K562 (cell line): ENCODE measurements around the gene NUCKS1. TPM values are rescaled to one million over a fixed set of nuclear protein-coding genes. Genes with fewer than 3 reads are reported as not detected.

Experiments
- CSDE1 ChIP-seq, 2 experiments: fragments of 450-650 bp; IDR thresholded peaks; 2 replicates each; pipeline ENCODE4 v1.6.1; 2016; ENCODE audit warnings: mild to moderate bottlenecking in 1 of 2
- CTBP1 ChIP-seq: fragments of 450-650 bp; IDR thresholded peaks from 2 replicates; pipeline ENCODE4 v1.6.1; 2016; ENCODE audit warnings: borderline replicate concordance
- DNMT1 ChIP-seq: fragments of 450-650 bp; IDR thresholded peaks from 2 replicates; pipeline ENCODE4 v1.6.1; 2016; ENCODE audit warnings: antibody characterized with exemption, mild to moderate bottlenecking
- HEY1 ChIP-seq: fragments of 250-450 bp; sonication (Bioruptor Pico); IDR thresholded peaks from 2 replicates; pipeline ENCODE4 v1.5.0; 2020; ENCODE audit warnings: mild to moderate bottlenecking, moderate library complexity, borderline replicate concordance
- MAFG ChIP-seq: fragments of 450-650 bp; conservative IDR thresholded peaks from 2 replicates; pipeline ENCODE4 v1.6.1; 2016; ENCODE audit warnings: missing genetic modification characterization, missing compliant biosample characterization
- MYC ChIP-seq, 2 experiments: fragments of 250-450 bp in 1 of 2; sonication (Bioruptor Pico) in 1 of 2; IDR thresholded peaks; 2 replicates each; pipeline versions ENCODE4 v1.5.1 to v1.6.1; 2012 to 2021; ENCODE audit warnings: low read depth in 2 of 2, borderline replicate concordance in 1 of 2, improper control_type of control experiment in 1 of 2, low read length in 1 of 2, mild to moderate bottlenecking in 1 of 2, moderate library complexity in 1 of 2
- PHF8 ChIP-seq: fragments of 200-600 bp; sonication (generic); IDR thresholded peaks from 2 replicates; pipeline ENCODE4 v1.6.1; 2012; ENCODE audit warnings: mixed run types, mild to moderate bottlenecking, inconsistent platforms, low read length, moderate library complexity, borderline replicate concordance
- RBM17 ChIP-seq: fragments of 200-400 bp; formaldehyde crosslinking; IDR thresholded peaks from 2 replicates; pipeline ENCODE4 v1.6.1; 2017; ENCODE audit warnings: low read depth, mild to moderate bottlenecking, low read length, borderline replicate concordance
- RFX1 ChIP-seq: fragments of 450-650 bp; IDR thresholded peaks from 2 replicates; pipeline ENCODE4 v1.6.1; 2016; ENCODE audit warnings: mild to moderate bottlenecking, moderate library complexity
- ZNF696 ChIP-seq: fragments of 250-450 bp; sonication (Bioruptor Pico); conservative IDR thresholded peaks from 2 replicates; pipeline ENCODE4 v1.4.0; 2020; ENCODE audit warnings: mild to moderate bottlenecking, moderate library complexity
- polyA plus RNA-seq, 8 experiments: library from polyadenylated mRNA; depleted of rRNA in 4 of 8; stranded (reverse) in 5 of 8; unstranded in 3 of 8; fragments of >200 nt; fragmentation: Nextera tagmentation in 2 of 8; fragmentation: Illumina TruSeq in 1 of 8; extraction: Ambion mirVana in 2 of 8; extraction: Trizol in 1 of 8; gene quantifications; 2 replicates each; pipeline versions ENCODE4 v1.2.1 to v1.2.3, GENCODE V29; 2011 to 2014; ENCODE audit warnings: inconsistent platforms in 1 of 8, missing spikeins in 1 of 8
- total RNA-seq, 7 experiments: library from RNA; depleted of rRNA in 6 of 7; stranded (reverse); fragments of >200 nt in 6 of 7; fragmentation: Illumina TruSeq in 2 of 7; extraction: Trizol in 2 of 7; gene quantifications; 2 replicates each; pipeline versions ENCODE4 v1.2.1 to v1.2.3, GENCODE V29; 2011 to 2021; ENCODE audit warnings: low replicate concordance in 1 of 7
- TF ChIP-seq, protein P1 (sequence below), 2 experiments: IDR thresholded peaks; 2 replicates each; pipeline ENCODE4 v1.6.1; 2011; ENCODE audit warnings: borderline replicate concordance in 1 of 2, control low read depth in 1 of 2, low read depth in 1 of 2, low read length in 1 of 2, mild to moderate bottlenecking in 1 of 2, mixed read lengths in 1 of 2, moderate library complexity in 1 of 2; ENCODE audit not compliant: insufficient read depth in 1 of 2, insufficient read length in 1 of 2, poor library complexity in 1 of 2, severe bottlenecking in 1 of 2; ENCODE audit errors: extremely low read depth in 1 of 2
- TF ChIP-seq, protein P2 (sequence below): IDR thresholded peaks from 2 replicates; pipeline ENCODE4 v1.6.1; 2012; ENCODE audit warnings: low read depth, low read length, improper control_type of control experiment, borderline replicate concordance
- TF ChIP-seq, protein P3 (sequence below): IDR thresholded peaks from 3 replicates; pipeline ENCODE4 v1.6.1; 2011; ENCODE audit warnings: borderline replicate concordance, mild to moderate bottlenecking, moderate library complexity; ENCODE audit not compliant: insufficient read length; ENCODE audit errors: extremely low read depth
- TF ChIP-seq, protein P4 (sequence below): sonication (generic); formaldehyde crosslinking; IDR thresholded peaks from 2 replicates; pipeline ENCODE4 v1.9.0; 2022; ENCODE audit warnings: mild to moderate bottlenecking, missing genetic modification reagents
- TF ChIP-seq, protein P5 (sequence below): fragments of 450-650 bp; formaldehyde crosslinking; IDR thresholded peaks from 2 replicates; pipeline ENCODE4 v1.4.0; 2020; ENCODE audit warnings: mild to moderate bottlenecking, mixed read lengths
- TF ChIP-seq, protein P6 (sequence below): fragments of 250-450 bp; sonication (Bioruptor Pico); IDR thresholded peaks from 2 replicates; pipeline ENCODE4 v1.5.0; 2021

NUCKS1 gene
- total and polyA plus RNA-seq, 9 of the 15 experiments (the other 6 are each of a cell fraction or from before 2014, with no cell fraction given): 66.7 to 244 (median 149) TPM

DNA sequence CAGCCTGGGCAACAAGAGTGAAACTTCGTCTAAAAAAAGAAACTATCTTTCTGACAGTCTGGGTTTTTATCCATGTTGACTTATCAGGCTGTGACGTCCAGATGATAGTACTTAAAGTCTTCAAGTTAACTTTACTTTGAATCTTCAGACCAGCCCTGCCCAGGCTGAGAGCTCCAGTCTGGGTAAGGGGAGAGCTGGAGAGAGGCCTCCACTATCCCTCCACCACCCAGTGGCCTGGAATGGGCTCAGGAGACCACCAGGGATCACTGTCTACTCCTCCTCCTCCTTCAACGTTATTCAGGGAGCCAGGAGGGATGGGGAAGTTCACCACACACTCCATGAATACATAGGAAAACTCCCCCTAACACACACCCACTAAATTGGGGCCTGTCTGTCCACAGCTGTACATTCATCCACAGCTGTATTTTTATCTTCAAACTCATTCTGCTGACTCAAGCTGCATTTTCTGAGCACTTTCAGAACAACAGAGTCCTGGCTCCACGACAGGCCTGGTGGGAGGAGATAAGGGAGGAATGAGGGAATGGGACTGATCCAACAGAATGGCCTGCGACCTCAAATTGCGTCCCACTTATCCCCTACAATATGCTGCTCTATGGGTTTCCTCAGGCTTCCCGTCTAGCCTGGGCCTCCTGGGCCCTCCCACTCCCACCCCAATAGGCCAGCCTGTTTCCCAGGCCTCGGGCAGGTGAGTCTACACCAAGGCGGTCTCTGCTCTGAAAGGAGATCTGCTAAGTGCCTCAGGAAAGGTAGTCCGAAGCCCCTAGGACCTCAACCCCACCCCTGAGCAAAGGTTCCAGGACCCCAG, 71.5 kb downstream of the NUCKS1 start (continued):
- TF ChIP-seq, protein P1, sequence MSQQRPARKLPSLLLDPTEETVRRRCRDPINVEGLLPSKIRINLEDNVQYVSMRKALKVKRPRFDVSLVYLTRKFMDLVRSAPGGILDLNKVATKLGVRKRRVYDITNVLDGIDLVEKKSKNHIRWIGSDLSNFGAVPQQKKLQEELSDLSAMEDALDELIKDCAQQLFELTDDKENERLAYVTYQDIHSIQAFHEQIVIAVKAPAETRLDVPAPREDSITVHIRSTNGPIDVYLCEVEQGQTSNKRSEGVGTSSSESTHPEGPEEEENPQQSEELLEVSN (IDR thresholded peaks at IDR 0.05; ENCODE audit: borderline replicate concordance in 1 of 2, extremely low read depth in 1 of 2, insufficient read depth in 1 of 2, insufficient read length in 1 of 2, low read depth in 1 of 2, low read length in 1 of 2, poor library complexity in 1 of 2, severe bottlenecking in 1 of 2): peak in 1 of 2 experiments; percentile 19
- TF ChIP-seq, protein P2, sequence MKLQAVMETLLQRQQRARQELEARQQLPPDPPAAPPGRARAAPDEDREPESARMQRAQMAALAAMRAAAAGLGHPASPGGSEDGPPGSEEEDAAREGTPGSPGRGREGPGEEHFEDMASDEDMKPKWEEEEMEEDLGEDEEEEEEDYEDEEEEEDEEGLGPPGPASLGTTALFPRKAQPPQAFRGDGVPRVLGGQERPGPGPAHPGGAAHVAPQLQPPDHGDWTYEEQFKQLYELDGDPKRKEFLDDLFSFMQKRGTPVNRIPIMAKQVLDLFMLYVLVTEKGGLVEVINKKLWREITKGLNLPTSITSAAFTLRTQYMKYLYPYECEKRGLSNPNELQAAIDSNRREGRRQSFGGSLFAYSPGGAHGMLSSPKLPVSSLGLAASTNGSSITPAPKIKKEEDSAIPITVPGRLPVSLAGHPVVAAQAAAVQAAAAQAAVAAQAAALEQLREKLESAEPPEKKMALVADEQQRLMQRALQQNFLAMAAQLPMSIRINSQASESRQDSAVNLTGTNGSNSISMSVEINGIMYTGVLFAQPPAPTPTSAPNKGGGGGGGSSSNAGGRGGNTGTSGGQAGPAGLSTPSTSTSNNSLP: peak; percentile 49; the same call in 1 of the 2 replicates
- TF ChIP-seq PHF8 (no peak; the same call in 1 of the 2 replicates), CSDE1 (IDR thresholded peaks at IDR 0.05) (no peak), MYC (IDR thresholded peaks at IDR 0.05; ENCODE audit: low read depth, low read length) (no peak; the same call in 1 of the 2 replicates), MYC (CRISPR knock-in tag; IDR thresholded peaks at IDR 0.05; ENCODE audit: borderline replicate concordance, low read depth) (no peak), CTBP1 (peak; percentile 92), RFX1 (no peak), MAFG (tag) (peak; percentile 98), HEY1 (CRISPR knock-in tag) (peak; percentile 76; the same call in 1 of the 2 replicates), DNMT1 (0 out of 2 replicates have a peak, but pooled peaks have one; percentile 24), ZNF696 (no peak), RBM17 (no peak)
- TF ChIP-seq, protein P3, sequence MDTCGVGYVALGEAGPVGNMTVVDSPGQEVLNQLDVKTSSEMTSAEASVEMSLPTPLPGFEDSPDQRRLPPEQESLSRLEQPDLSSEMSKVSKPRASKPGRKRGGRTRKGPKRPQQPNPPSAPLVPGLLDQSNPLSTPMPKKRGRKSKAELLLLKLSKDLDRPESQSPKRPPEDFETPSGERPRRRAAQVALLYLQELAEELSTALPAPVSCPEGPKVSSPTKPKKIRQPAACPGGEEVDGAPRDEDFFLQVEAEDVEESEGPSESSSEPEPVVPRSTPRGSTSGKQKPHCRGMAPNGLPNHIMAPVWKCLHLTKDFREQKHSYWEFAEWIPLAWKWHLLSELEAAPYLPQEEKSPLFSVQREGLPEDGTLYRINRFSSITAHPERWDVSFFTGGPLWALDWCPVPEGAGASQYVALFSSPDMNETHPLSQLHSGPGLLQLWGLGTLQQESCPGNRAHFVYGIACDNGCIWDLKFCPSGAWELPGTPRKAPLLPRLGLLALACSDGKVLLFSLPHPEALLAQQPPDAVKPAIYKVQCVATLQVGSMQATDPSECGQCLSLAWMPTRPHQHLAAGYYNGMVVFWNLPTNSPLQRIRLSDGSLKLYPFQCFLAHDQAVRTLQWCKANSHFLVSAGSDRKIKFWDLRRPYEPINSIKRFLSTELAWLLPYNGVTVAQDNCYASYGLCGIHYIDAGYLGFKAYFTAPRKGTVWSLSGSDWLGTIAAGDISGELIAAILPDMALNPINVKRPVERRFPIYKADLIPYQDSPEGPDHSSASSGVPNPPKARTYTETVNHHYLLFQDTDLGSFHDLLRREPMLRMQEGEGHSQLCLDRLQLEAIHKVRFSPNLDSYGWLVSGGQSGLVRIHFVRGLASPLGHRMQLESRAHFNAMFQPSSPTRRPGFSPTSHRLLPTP: no peak
- TF ChIP-seq, protein P4, sequence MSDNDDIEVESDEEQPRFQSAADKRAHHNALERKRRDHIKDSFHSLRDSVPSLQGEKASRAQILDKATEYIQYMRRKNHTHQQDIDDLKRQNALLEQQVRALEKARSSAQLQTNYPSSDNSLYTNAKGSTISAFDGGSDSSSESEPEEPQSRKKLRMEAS (CRISPR knock-in tag): peak; percentile 68
- TF ChIP-seq, protein P5, sequence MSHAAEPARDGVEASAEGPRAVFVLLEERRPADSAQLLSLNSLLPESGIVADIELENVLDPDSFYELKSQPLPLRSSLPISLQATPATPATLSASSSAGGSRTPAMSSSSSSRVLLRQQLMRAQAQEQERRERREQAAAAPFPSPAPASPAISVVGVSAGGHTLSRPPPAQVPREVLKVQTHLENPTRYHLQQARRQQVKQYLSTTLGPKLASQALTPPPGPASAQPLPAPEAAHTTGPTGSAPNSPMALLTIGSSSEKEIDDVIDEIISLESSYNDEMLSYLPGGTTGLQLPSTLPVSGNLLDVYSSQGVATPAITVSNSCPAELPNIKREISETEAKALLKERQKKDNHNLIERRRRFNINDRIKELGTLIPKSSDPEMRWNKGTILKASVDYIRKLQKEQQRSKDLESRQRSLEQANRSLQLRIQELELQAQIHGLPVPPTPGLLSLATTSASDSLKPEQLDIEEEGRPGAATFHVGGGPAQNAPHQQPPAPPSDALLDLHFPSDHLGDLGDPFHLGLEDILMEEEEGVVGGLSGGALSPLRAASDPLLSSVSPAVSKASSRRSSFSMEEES (CRISPR knock-in tag): no peak
- TF ChIP-seq, protein P6, sequence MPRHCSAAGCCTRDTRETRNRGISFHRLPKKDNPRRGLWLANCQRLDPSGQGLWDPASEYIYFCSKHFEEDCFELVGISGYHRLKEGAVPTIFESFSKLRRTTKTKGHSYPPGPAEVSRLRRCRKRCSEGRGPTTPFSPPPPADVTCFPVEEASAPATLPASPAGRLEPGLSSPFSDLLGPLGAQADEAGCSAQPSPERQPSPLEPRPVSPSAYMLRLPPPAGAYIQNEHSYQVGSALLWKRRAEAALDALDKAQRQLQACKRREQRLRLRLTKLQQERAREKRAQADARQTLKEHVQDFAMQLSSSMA (CRISPR knock-in tag): no peak
